Measurements from ENCODE around the gene SALL3.
"Not testable (repeated sequence)": the region's sequence is repeated elsewhere in the genome, so short reads cannot be mapped to it uniquely, and the experiment has no call there.

The SALL3 gene

GRCh38 chr18:78979730-78980278 is at the start of gene SALL3:
SALL3 (plus strand) TSS chr18:78979818; CDS start chr18:78980275, 457 bp downstream.
- DNase-seq (ENCODE audit: low spot score), result no peak

- no peak for DNase-seq (ENCODE audit: low spot score)
Measured at GRCh38 chr18:78932281-78932680, 47.3 kb upstream of the SALL3 start.

GRCh38 chr18:78934003-78934402 is 45.6 kb upstream of the SALL3 start:
- no peak for DNase-seq (ENCODE audit: low spot score)

GRCh38 chr18:78934551-78935225 is 44.9 kb upstream of the SALL3 start:
- DNase-seq (ENCODE audit: low spot score), result no peak

GRCh38 chr18:78935406-78935805 is 44.2 kb upstream of the SALL3 start:
- DNase-seq (ENCODE audit: low spot score), result no peak

GRCh38 chr18:78936251-78937005 is 43.2 kb upstream of the SALL3 start:
- no peak for DNase-seq (ENCODE audit: low spot score)

- DNase-seq (ENCODE audit: low spot score), result no peak
Measured at GRCh38 chr18:78937166-78937565, 42.5 kb upstream of the SALL3 start.

GRCh38 chr18:78939105-78939504 is 40.5 kb upstream of the SALL3 start:
- DNase-seq (ENCODE audit: low spot score), result no peak

GRCh38 chr18:78939734-78940494 is 39.7 kb upstream of the SALL3 start:
- no peak for DNase-seq (ENCODE audit: low spot score)

- DNase-seq (ENCODE audit: low spot score), result not testable (repeated sequence)
Measured at GRCh38 chr18:78942236-78942635, 37.4 kb upstream of the SALL3 start.

GRCh38 chr18:78945628-78946027 is 34.0 kb upstream of the SALL3 start:
- DNase-seq (ENCODE audit: low spot score), result no peak

- no peak for DNase-seq (ENCODE audit: low spot score)
Measured at GRCh38 chr18:78947291-78947690, 32.3 kb upstream of the SALL3 start.

GRCh38 chr18:78948221-78948620 is 31.4 kb upstream of the SALL3 start:
- no peak for DNase-seq (ENCODE audit: low spot score)

- no peak for DNase-seq (ENCODE audit: low spot score)
Measured at GRCh38 chr18:78948707-78949106, 30.9 kb upstream of the SALL3 start.

- DNase-seq (ENCODE audit: low spot score), result no peak
Measured at GRCh38 chr18:78949216-78949615, 30.4 kb upstream of the SALL3 start.

GRCh38 chr18:78950386-78950785 is 29.2 kb upstream of the SALL3 start:
- no peak for DNase-seq (ENCODE audit: low spot score)

GRCh38 chr18:78953566-78953965 is 26.1 kb upstream of the SALL3 start:
- no peak for DNase-seq (ENCODE audit: low spot score)

GRCh38 chr18:78955051-78955450 is 24.6 kb upstream of the SALL3 start:
- no peak for DNase-seq (ENCODE audit: low spot score)

GRCh38 chr18:78957140-78957539 is 22.5 kb upstream of the SALL3 start:
- no peak for DNase-seq (ENCODE audit: low spot score)

- no peak for DNase-seq (ENCODE audit: low spot score)
Measured at GRCh38 chr18:78960709-78961108, 18.9 kb upstream of the SALL3 start.

GRCh38 chr18:78962098-78962497 is 17.5 kb upstream of the SALL3 start:
- no peak for DNase-seq (ENCODE audit: low spot score)

GRCh38 chr18:78964727-78965126 is 14.9 kb upstream of the SALL3 start:
- DNase-seq (ENCODE audit: low spot score), result not testable (repeated sequence)

- DNase-seq (ENCODE audit: low spot score), result no peak
Measured at GRCh38 chr18:78965260-78965659, 14.4 kb upstream of the SALL3 start.

All from left forelimb (tissue), 1 donor.